ENCODE results near the gene PRDM10.
A peak's percentile ranks its signal among the peaks of the same experiment; 100 is the strongest.

DNA sequence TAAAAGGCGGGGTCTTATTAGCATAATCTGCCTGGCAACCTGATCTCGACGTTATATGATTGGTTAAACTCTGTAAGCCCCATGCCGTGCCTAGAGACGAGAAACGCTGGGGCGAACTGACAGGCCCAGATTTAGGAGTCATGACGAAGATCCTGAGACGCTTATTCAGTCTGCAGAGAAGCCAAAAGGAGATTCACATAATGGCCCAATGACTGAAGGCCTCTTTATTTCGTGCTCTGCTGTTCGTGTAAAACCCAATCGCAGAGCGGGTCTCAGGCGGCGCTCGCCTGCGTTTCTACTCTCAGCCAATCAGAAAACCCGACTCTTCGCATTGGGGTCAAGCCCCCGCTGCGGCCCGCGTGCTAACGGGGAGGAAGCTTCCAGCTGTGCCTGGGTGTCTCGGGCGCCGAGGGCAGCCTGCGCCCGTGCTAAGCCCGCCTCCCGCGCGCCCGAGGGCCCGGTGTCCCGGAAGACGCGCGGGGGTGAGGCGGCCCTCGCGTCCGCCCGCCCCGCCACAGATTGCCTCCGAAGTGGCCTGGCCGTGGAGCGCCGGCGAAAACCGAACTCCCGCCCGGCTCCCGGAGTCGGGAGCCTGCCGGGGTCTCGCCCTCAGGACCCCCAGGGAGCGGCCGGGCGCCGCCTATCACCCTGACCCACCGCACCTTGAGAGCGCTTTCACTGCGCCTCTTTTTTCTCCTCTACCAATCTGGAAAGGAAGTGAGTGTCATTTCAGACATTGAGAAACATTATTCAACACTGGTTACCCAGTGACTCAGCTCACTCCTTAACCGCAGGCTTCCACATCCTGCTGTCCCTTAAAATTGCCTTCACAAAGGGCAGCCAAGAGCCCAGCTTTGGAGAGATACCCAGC, 446 bp upstream of the PRDM10 start:
- TF ChIP-seq SPI1 (IDR thresholded peaks at IDR 0.05; ENCODE audit: low read depth, low read length) = peak; percentile 68
- peak; percentile 18; the same call in 1 of the 2 replicates for TF ChIP-seq POLR2AphosphoS5 (IDR thresholded peaks at IDR 0.05; ENCODE audit: low read depth, low read length)
- TF ChIP-seq POLR2A (IDR thresholded peaks at IDR 0.05; ENCODE audit: low read depth, low read length) = peak; percentile 60; the same call in 1 of the 2 replicates
